HEK293 (cell line): Measurements from ENCODE around the gene PAM.

ENCODE experiments used
- CTCF ChIA-PET: fragments of 350-600 bp; formaldehyde crosslinking; extraction: SDS; loops from one replicate; lab custom pipeline; 2021; ENCODE audit warnings: antibody characterized with exemption; lab: Yijun Ruan, JAX
- POLR2A ChIA-PET: fragments of 300-600 bp; formaldehyde crosslinking; extraction: SDS; loops from one replicate; lab custom pipeline; 2020; ENCODE audit warnings: antibody characterized with exemption, inconsistent platforms; lab: Yijun Ruan, JAX
- H3K27ac ChIP-seq: fragments of 200-500 bp; sonication (Bioruptor generic); 2 replicates; pipeline ENCODE4 v1.5.1; 2014; ENCODE audit warnings: low read depth, low read length, control low read depth, inconsistent platforms; ENCODE audit errors: extremely low read depth
- H3K36me3 ChIP-seq, 2 experiments: fragments of 200-500 bp in 1 of 2; sonication (Bioruptor generic) in 1 of 2; 1 replicate in 1 of 2; 2 replicates in 1 of 2; pipeline ENCODE4 v1.5.1; 2014 to 2017; ENCODE audit warnings: inconsistent platforms in 2 of 2, low read length in 2 of 2; ENCODE audit not compliant: control insufficient read depth in 2 of 2, insufficient read depth in 1 of 2
- H3K4me1 ChIP-seq: fragments of 200-500 bp; sonication (Bioruptor generic); 2 replicates; pipeline ENCODE4 v1.5.1; 2014; ENCODE audit warnings: mild to moderate bottlenecking, low read length, inconsistent platforms; ENCODE audit not compliant: control insufficient read depth, insufficient read depth
- H3K4me3 ChIP-seq: 2 replicates; pipeline ENCODE4 v1.5.1; 2011; ENCODE audit warnings: low read depth, mild to moderate bottlenecking, control low read depth, low read length, moderate library complexity
- H3K9me3 ChIP-seq: fragments of 200-500 bp; sonication (Bioruptor generic); 2 replicates; pipeline ENCODE4 v1.5.1; 2014; ENCODE audit warnings: low read depth, low read length, inconsistent platforms; ENCODE audit not compliant: control insufficient read depth, insufficient read depth
- CTCF ChIP-seq: fragments of 450-650 bp; formaldehyde crosslinking; IDR thresholded peaks from 2 replicates; pipeline ENCODE4 v1.5.1; 2016; ENCODE audit warnings: missing biosample characterization, missing genetic modification characterization
- INSM2 ChIP-seq: fragments of 450-650 bp; formaldehyde crosslinking; IDR thresholded peaks from 2 replicates; pipeline ENCODE4 v1.5.1; 2016; ENCODE audit warnings: missing biosample characterization, missing genetic modification characterization
- KLF1 ChIP-seq: fragments of 450-650 bp; formaldehyde crosslinking; IDR thresholded peaks from 2 replicates; pipeline ENCODE4 v1.5.1; 2016; ENCODE audit warnings: missing biosample characterization, missing genetic modification characterization
- PRDM10 ChIP-seq: fragments of 450-650 bp; formaldehyde crosslinking; IDR thresholded peaks from 2 replicates; pipeline ENCODE4 v1.5.1; 2016; ENCODE audit warnings: missing biosample characterization, missing genetic modification characterization
- ZBTB49 ChIP-seq: fragments of 450-650 bp; formaldehyde crosslinking; IDR thresholded peaks from 2 replicates; pipeline ENCODE4 v1.5.1; 2016; ENCODE audit warnings: missing biosample characterization, missing genetic modification characterization, low read depth
- ZNF133 ChIP-seq: fragments of 450-650 bp; formaldehyde crosslinking; IDR thresholded peaks from 2 replicates; pipeline ENCODE4 v1.5.1; 2016; ENCODE audit warnings: missing biosample characterization, missing genetic modification characterization
- ZNF16 ChIP-seq: fragments of 450-650 bp; formaldehyde crosslinking; IDR thresholded peaks from 2 replicates; pipeline ENCODE4 v1.5.1; 2016; ENCODE audit warnings: low read depth, missing biosample characterization, missing genetic modification characterization
- ZNF174 ChIP-seq: fragments of 450-650 bp; formaldehyde crosslinking; IDR thresholded peaks from 2 replicates; pipeline ENCODE4 v1.5.0; 2017; ENCODE audit warnings: missing biosample characterization, mild to moderate bottlenecking, missing genetic modification characterization
- ZNF280D ChIP-seq: fragments of 450-650 bp; formaldehyde crosslinking; IDR thresholded peaks from 2 replicates; pipeline ENCODE4 v1.5.1; 2016; ENCODE audit warnings: missing biosample characterization, missing genetic modification characterization
- ZNF362 ChIP-seq: fragments of 450-650 bp; formaldehyde crosslinking; IDR thresholded peaks from 2 replicates; pipeline ENCODE4 v1.5.1; 2016; ENCODE audit warnings: missing biosample characterization, missing genetic modification characterization
- ZNF660 ChIP-seq: fragments of 450-650 bp; IDR thresholded peaks from 2 replicates; pipeline ENCODE4 v1.5.1; 2018; ENCODE audit warnings: missing biosample characterization, mild to moderate bottlenecking, missing genetic modification characterization

The PAM gene

GRCh38 chr5:102959055-102959454 lies 203.9 kb downstream of the PAM start:
- Histone ChIP-seq H3K9me3 (no peaks in the 10 kb centered on the region), H3K27ac (no peak overlapping the region), H3K4me1 (peaks cover 9% of the 10 kb centered on the region; the same call in 1 of the 2 replicates), H3K36me3 (no peaks in the 10 kb centered on the region; a peak in 1 of 3 replicates), H3K4me3 (no peak overlapping the region)
- TF ChIP-seq ZNF660 (tag by site-specific recombination) (0 out of 2 replicates have a peak, but pooled peaks have one; percentile 32), PRDM10 (tag by site-specific recombination) (no peak), ZNF362 (tag by site-specific recombination) (peak; percentile 10; the same call in 1 of the 2 replicates)
- ChIA-PET CTCF (no interaction called here), POLR2A (no interaction called here)

- ChIA-PET POLR2A (no interaction called here), CTCF (no interaction called here)
- H3K4me3 ChIP-seq = no peak overlapping the region
- H3K27ac ChIP-seq = no peak overlapping the region
- no peaks in the 10 kb centered on the region; a peak in 1 of 3 replicates for H3K36me3 ChIP-seq
- H3K4me1 ChIP-seq = peaks cover 9% of the 10 kb centered on the region; the same call in 1 of the 2 replicates
- no peaks in the 10 kb centered on the region for H3K9me3 ChIP-seq
- TF ChIP-seq KLF1 (tag by site-specific recombination) (no peak), INSM2 (tag by site-specific recombination) (no peak), ZBTB49 (no peak), ZNF174 (tag by site-specific recombination) (no peak), ZNF280D (tag by site-specific recombination) (no peak), ZNF133 (tag by site-specific recombination) (no peak), ZNF16 (tag by site-specific recombination) (no peak), CTCF (tag by site-specific recombination) (no peak)
These were observed 206.6 kb downstream of the PAM start for GRCh38 chr5:102961671-102962070.
